SK-MEL-5 (cell line): ENCODE results near the gene BHLHE40. TPM values are rescaled to one million over a fixed set of nuclear protein-coding genes. Genes with fewer than 3 reads are reported as not detected.

ENCODE experiments used
- DNase-seq: peaks from one replicate; pipeline ENCODE4 v3.0.0-alpha.2; 2016; ENCODE audit warnings: low read depth, low spot score
- in situ Hi-C: cut with HindIII; loops from 2 replicates; pipeline ENCODE4 v1.10.0; 2016; ENCODE audit warnings: low sequenced_read_pairs, high pct_unique_total_duplicates, low pct_unique_long_range_greater_than_20kb
- total RNA-seq: library from RNA; depleted of rRNA; stranded (reverse); fragments of >200 nt; shearing (Covaris generic); gene quantifications from 2 replicates; pipeline ENCODE4 v1.2.3, GENCODE V29; 2014; rRNA removed

Gene BHLHE40
- total RNA-seq, 1 experiment from 2014 or later = 61.3 TPM

- in situ Hi-C loops = no loop called here
Observed at GRCh38 chr3:5021116-5022092, 42.2 kb downstream of the BHLHE40 start.

GRCh38 chr3:5022187-5022965, 43.1 kb downstream of the BHLHE40 start:
- in situ Hi-C loops = no loop called here
- no peak for DNase-seq

More at GRCh38 chr3:5021116-5022092, 42.2 kb downstream of the BHLHE40 start:
- no peak for DNase-seq

GRCh38 chr3:5022966-5023776, 43.9 kb downstream of the BHLHE40 start:
- no peak for DNase-seq

GRCh38 chr3:5023777-5024346, 44.6 kb downstream of the BHLHE40 start:
- in situ Hi-C loops = no loop called here
- DNase-seq = no peak

More at GRCh38 chr3:5022966-5023776, 43.9 kb downstream of the BHLHE40 start:
- in situ Hi-C loops = no loop called here

GRCh38 chr3:5026046-5026362, 46.8 kb downstream of the BHLHE40 start:
- in situ Hi-C loops = no loop called here
- no peak for DNase-seq

GRCh38 chr3:5029715-5030114, 50.5 kb downstream of the BHLHE40 start:
- no peak for DNase-seq
- in situ Hi-C loops = no loop called here

GRCh38 chr3:5030152-5030551, 50.9 kb downstream of the BHLHE40 start:
- in situ Hi-C loops = no loop called here
- DNase-seq = no peak

GRCh38 chr3:5032844-5033243, 53.6 kb downstream of the BHLHE40 start:
- in situ Hi-C loops = no loop called here
- DNase-seq = no peak

Other genes starting within 250 kb of the BHLHE40 start
- gene ARL8B, start 142.9 kb downstream of the BHLHE40 start, total RNA-seq = 90.9 and 100 TPM in 2 replicates
- gene EDEM1, start 208.3 kb downstream of the BHLHE40 start, total RNA-seq = 19.1 and 21.6 TPM in 2 replicates